Neural cell (in vitro differentiated cells): ENCODE results near the gene PCNX1.

Source experiments
- CTCF ChIP-seq: fragments of 450-650 bp; IDR thresholded peaks from 2 replicates; pipeline ENCODE4 v1.5.1; 2014; ENCODE audit warnings: antibody characterized with exemption, mild to moderate bottlenecking, moderate library complexity; ENCODE audit not compliant: poor library complexity, severe bottlenecking
- EP300 ChIP-seq: fragments of 450-650 bp; conservative IDR thresholded peaks from 2 replicates; pipeline ENCODE4 v1.6.1; 2014; ENCODE audit warnings: antibody characterized with exemption, mild to moderate bottlenecking, moderate library complexity; ENCODE audit not compliant: poor library complexity, severe bottlenecking
- MXI1 ChIP-seq: fragments of 450-650 bp; conservative IDR thresholded peaks from 2 replicates; pipeline ENCODE4 v1.6.1; 2014; ENCODE audit warnings: antibody characterized with exemption, mild to moderate bottlenecking; ENCODE audit not compliant: poor library complexity, severe bottlenecking
- POLR2AphosphoS5 ChIP-seq: IDR thresholded peaks from 2 replicates; pipeline ENCODE4 v1.6.1; 2012
- REST ChIP-seq: IDR thresholded peaks from 2 replicates; pipeline ENCODE4 v1.6.1; 2012; ENCODE audit warnings: borderline replicate concordance
- TAF1 ChIP-seq: IDR thresholded peaks from 2 replicates; pipeline ENCODE4 v1.6.1; 2012; ENCODE audit warnings: low read depth

GRCh38 chr14:70888681-70889175, 18.5 kb upstream of the PCNX1 start:
- peak; percentile 83 for TF ChIP-seq REST
- TF ChIP-seq MXI1, result peak; percentile 55
- TF ChIP-seq POLR2AphosphoS5, result peak; percentile 79
- peak; percentile 87 for TF ChIP-seq EP300
- no peak for TF ChIP-seq CTCF
- TF ChIP-seq TAF1, result peak; percentile 58
